GM23248 (cell line): ENCODE measurements around the gene SYNJ1.

ENCODE experiments used
- EZH2 ChIP-seq: fragments of 200-600 bp; sonication (generic); IDR thresholded peaks from 2 replicates; pipeline ENCODE4 v1.6.1; 2018; ENCODE audit warnings: antibody characterized with exemption, mild to moderate bottlenecking; ENCODE audit not compliant: insufficient read depth, poor library complexity, severe bottlenecking
- EZH2phosphoT487 ChIP-seq: fragments of 200-600 bp; sonication (generic); IDR thresholded peaks from 2 replicates; pipeline ENCODE4 v1.6.1; 2018; ENCODE audit warnings: antibody characterized with exemption, moderate library complexity, mild to moderate bottlenecking, low read depth; ENCODE audit not compliant: insufficient read depth

- no peak for TF ChIP-seq EZH2phosphoT487
- no peak for TF ChIP-seq EZH2
Observed at GRCh38 chr21:32585042-32585710, 142.6 kb downstream of the SYNJ1 start, which contains the start of gene TCP10L.
